Measurements from ENCODE around the gene MAB21L1. TPM values are rescaled to one million over a fixed set of nuclear protein-coding genes. Genes with fewer than 3 reads are reported as not detected.
A peak's percentile ranks its signal among the peaks of the same experiment; 100 is the strongest.

MAB21L1 gene
- total RNA-seq, 2 donors from 2014 or later: not detected

DNA sequence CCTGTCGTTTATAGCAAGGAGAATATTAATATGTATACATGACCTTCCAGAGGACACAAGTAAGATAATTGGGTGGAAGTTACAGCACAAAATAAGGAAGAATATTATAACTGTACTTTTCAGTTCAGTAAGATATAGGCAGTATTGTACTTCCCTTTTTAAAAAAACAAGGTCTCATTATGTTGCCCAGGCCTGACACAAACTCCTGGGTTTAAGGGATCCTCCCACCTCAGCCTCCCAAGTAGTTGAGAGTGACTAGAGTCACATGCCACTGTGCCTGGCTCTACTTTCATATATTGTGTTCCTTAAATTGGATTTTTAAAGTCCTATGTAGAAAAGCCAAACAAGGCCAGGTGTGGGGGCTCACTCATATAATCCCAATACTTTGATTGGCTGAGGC is 19.5 kb upstream of the MAB21L1 start:
- Mint-ChIP-seq H3K4me1 (no peaks in the 10 kb centered on the region), H3K27me3 (no peaks in the 10 kb centered on the region), H3K27ac (no peak overlapping the region), H3K9me3 (peaks cover 3% of the 10 kb centered on the region), H3K36me3 (ENCODE audit: low read depth) (no peaks in the 10 kb centered on the region), H3K4me3 (no peak overlapping the region)
- no peak for ATAC-seq (replicated peaks)

DNA sequence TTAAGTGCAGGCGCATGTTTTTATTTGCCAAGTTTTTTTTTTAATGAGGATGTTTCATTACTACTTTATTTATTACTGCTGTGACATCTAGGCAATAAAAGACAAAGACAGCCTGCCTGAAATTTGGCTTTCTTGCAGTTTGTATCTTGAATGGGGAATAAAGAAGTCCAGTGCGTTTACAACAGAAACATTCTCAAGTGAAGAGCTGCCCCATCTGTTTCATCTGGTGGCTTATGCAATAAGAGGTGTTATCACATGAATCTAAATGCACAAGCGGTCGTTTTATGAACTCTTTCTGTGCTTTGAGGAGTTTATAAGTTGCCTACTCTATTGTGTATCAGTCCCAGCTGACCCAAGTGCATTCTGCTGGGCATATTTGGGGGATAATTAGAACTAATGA is 12.6 kb upstream of the MAB21L1 start:
- H3K36me3 Mint-ChIP-seq (ENCODE audit: low read depth): no peaks in the 10 kb centered on the region
- H3K27me3 Mint-ChIP-seq: no peaks in the 10 kb centered on the region
- H3K4me1 Mint-ChIP-seq: no peaks in the 10 kb centered on the region
- H3K9me3 Mint-ChIP-seq: peaks cover 3% of the 10 kb centered on the region
- no peak overlapping the region for H3K27ac Mint-ChIP-seq
- no peak overlapping the region for H3K4me3 Mint-ChIP-seq
- no peak for ATAC-seq (replicated peaks)

DNA sequence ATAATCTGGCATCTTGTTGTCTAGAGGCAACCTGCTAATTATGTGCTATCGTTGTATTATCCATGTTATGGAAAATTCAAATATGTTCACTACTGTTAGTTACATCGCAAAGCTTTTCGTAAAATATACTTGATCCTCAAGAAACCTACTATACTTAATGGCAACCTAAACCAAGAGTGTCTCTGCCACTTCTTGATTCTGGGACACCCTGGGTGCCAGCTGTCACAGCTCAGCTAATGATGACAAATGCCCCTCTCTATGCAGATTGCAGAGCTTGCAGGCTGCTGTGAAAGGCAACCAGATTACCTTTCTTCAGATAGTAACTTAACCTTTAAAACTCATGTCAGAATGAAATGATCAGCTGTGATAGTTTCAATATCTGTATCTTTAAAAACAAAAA is 8.9 kb upstream of the MAB21L1 start:
- Mint-ChIP-seq H3K27me3 (no peaks in the 10 kb centered on the region), H3K27ac (no peak overlapping the region), H3K36me3 (ENCODE audit: low read depth) (no peaks in the 10 kb centered on the region), H3K9me3 (no peaks in the 10 kb centered on the region), H3K4me1 (no peaks in the 10 kb centered on the region), H3K4me3 (no peak overlapping the region)
- ATAC-seq (replicated peaks): no peak

GRCh38 chr13:35484384-35484783 is 7.9 kb upstream of the MAB21L1 start:
- peaks cover under 1% of the 10 kb centered on the region for H3K27me3 Mint-ChIP-seq
- no peak overlapping the region for H3K27ac Mint-ChIP-seq
- H3K36me3 Mint-ChIP-seq (ENCODE audit: low read depth): no peaks in the 10 kb centered on the region
- no peaks in the 10 kb centered on the region for H3K9me3 Mint-ChIP-seq
- ATAC-seq (replicated peaks): no peak
- no peaks in the 10 kb centered on the region for H3K4me1 Mint-ChIP-seq
- H3K4me3 Mint-ChIP-seq: no peak overlapping the region

DNA sequence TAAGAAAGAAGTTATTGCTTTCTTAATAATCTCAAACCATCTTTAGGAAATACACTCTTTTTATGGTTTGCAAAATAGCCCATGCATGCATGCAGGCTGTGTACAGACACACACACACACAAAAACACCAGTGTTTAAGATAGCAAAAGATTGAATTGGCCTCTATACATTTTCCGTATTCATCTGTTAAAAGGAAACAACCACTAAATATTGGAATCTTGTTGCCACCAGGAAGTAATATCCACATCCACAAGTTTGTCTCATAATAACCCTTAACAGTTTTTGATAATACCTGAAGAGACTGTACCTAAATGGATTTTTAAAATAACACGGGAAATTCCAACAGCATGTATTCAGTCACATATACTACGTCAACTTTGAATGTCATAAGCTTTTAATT is 7.3 kb upstream of the MAB21L1 start:
- H3K9me3 Mint-ChIP-seq: no peaks in the 10 kb centered on the region
- no peak overlapping the region for H3K4me3 Mint-ChIP-seq
- no peaks in the 10 kb centered on the region for H3K36me3 Mint-ChIP-seq (ENCODE audit: low read depth)
- H3K4me1 Mint-ChIP-seq: no peaks in the 10 kb centered on the region
- H3K27ac Mint-ChIP-seq: no peak overlapping the region
- ATAC-seq (replicated peaks): no peak
- peaks cover 4% of the 10 kb centered on the region for H3K27me3 Mint-ChIP-seq

GRCh38 chr13:35482527-35482926 is 6.0 kb upstream of the MAB21L1 start:
- Mint-ChIP-seq H3K9me3 (no peaks in the 10 kb centered on the region), H3K36me3 (ENCODE audit: low read depth) (no peaks in the 10 kb centered on the region), H3K27me3 (peaks cover 13% of the 10 kb centered on the region), H3K4me3 (no peak overlapping the region), H3K27ac (no peak overlapping the region), H3K4me1 (no peaks in the 10 kb centered on the region)
- ATAC-seq (replicated peaks): no peak

- no peaks in the 10 kb centered on the region for H3K9me3 Mint-ChIP-seq
- no peaks in the 10 kb centered on the region for H3K4me1 Mint-ChIP-seq
- no peak overlapping the region for H3K4me3 Mint-ChIP-seq
- peaks cover 20% of the 10 kb centered on the region for H3K27me3 Mint-ChIP-seq
- no peak overlapping the region for H3K27ac Mint-ChIP-seq
- no peaks in the 10 kb centered on the region for H3K36me3 Mint-ChIP-seq (ENCODE audit: low read depth)
- no peak for ATAC-seq (replicated peaks)
Measured at GRCh38 chr13:35481777-35482176, 5.3 kb upstream of the MAB21L1 start.

GRCh38 chr13:35480346-35480745 is 3.9 kb upstream of the MAB21L1 start:
- peaks cover 35% of the 10 kb centered on the region for H3K27me3 Mint-ChIP-seq
- no peak overlapping the region for H3K4me3 Mint-ChIP-seq
- H3K9me3 Mint-ChIP-seq: no peaks in the 10 kb centered on the region
- H3K36me3 Mint-ChIP-seq (ENCODE audit: low read depth): peaks cover 14% of the 10 kb centered on the region
- ATAC-seq (replicated peaks): no peak
- no peak overlapping the region for H3K27ac Mint-ChIP-seq
- peaks cover 10% of the 10 kb centered on the region for H3K4me1 Mint-ChIP-seq

GRCh38 chr13:35479706-35480105 is 3.2 kb upstream of the MAB21L1 start:
- ATAC-seq (replicated peaks): no peak
- Mint-ChIP-seq H3K4me1 (peaks cover 10% of the 10 kb centered on the region), H3K27me3 (peaks cover 40% of the 10 kb centered on the region), H3K36me3 (ENCODE audit: low read depth) (peaks cover 18% of the 10 kb centered on the region), H3K4me3 (no peak overlapping the region), H3K9me3 (peaks cover under 1% of the 10 kb centered on the region), H3K27ac (no peak overlapping the region)

GRCh38 chr13:35479038-35479492 is 2.6 kb upstream of the MAB21L1 start:
- peaks cover 44% of the 10 kb centered on the region for H3K27me3 Mint-ChIP-seq
- peaks cover 4% of the 10 kb centered on the region for H3K9me3 Mint-ChIP-seq
- H3K4me1 Mint-ChIP-seq: peaks cover 10% of the 10 kb centered on the region

DNA sequence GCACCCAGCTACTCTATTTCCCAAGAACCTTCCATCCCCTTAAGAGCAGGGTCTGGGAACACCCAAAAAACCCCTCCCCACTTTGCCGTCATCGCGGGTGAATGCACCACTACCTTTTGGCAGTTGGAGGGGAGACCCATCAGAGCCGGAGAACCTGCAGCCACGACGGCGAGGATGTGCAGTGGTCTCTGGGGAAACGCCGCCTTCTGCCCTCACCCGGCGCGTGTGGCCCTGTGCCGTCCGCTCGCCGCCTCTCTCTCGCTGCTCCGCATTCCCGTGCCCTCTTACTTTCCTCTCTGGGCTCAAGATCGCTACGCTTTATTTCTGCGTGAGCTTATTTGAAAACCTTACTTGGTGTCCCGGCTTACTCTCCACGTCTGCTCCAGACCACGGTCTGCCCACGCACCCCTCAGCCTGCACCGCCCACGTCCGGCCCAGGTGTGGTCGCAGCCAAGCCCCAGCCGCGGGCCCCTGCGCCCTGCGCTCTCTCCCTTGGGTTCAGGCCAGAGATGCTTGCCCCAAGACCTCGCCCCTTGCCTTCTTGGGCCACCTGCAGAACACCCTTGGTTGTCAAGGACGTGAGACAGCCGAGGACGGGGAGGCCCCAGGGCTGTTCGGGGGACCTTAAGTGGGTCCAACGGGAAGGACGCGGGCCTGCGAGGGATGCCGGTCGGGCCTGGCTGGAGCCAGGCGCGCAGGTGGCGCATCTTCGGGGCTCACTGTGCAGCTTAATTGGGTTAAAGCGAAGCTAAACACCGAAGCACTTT is 2.0 kb upstream of the MAB21L1 start:
- H3K27ac Mint-ChIP-seq: no peak overlapping the region
- peaks cover 10% of the 10 kb centered on the region for H3K4me1 Mint-ChIP-seq
- H3K27me3 Mint-ChIP-seq: peaks cover 44% of the 10 kb centered on the region
- no peak overlapping the region for H3K4me3 Mint-ChIP-seq
- peaks cover 4% of the 10 kb centered on the region for H3K9me3 Mint-ChIP-seq
- no peak for ATAC-seq (replicated peaks)
- peaks cover 22% of the 10 kb centered on the region for H3K36me3 Mint-ChIP-seq (ENCODE audit: low read depth)

More at GRCh38 chr13:35479038-35479492, 2.6 kb upstream of the MAB21L1 start:
- Mint-ChIP-seq H3K4me3 (no peak overlapping the region), H3K27ac (no peak overlapping the region), H3K36me3 (ENCODE audit: low read depth) (peaks cover 22% of the 10 kb centered on the region)
- no peak for ATAC-seq (replicated peaks)

- Mint-ChIP-seq H3K27me3 (peaks cover 44% of the 10 kb centered on the region), H3K27ac (no peak overlapping the region), H3K36me3 (ENCODE audit: low read depth) (peaks cover 22% of the 10 kb centered on the region), H3K4me1 (peaks cover 10% of the 10 kb centered on the region), H3K9me3 (peaks cover 4% of the 10 kb centered on the region), H3K4me3 (peak overlapping the region; percentile 65)
- ATAC-seq (replicated peaks): no peak
Measured at GRCh38 chr13:35477386-35477946, 977 bp upstream of the MAB21L1 start.

GRCh38 chr13:35475212-35475959 is 1.1 kb downstream of the MAB21L1 start:
- peaks cover 52% of the 10 kb centered on the region for H3K27me3 Mint-ChIP-seq

DNA sequence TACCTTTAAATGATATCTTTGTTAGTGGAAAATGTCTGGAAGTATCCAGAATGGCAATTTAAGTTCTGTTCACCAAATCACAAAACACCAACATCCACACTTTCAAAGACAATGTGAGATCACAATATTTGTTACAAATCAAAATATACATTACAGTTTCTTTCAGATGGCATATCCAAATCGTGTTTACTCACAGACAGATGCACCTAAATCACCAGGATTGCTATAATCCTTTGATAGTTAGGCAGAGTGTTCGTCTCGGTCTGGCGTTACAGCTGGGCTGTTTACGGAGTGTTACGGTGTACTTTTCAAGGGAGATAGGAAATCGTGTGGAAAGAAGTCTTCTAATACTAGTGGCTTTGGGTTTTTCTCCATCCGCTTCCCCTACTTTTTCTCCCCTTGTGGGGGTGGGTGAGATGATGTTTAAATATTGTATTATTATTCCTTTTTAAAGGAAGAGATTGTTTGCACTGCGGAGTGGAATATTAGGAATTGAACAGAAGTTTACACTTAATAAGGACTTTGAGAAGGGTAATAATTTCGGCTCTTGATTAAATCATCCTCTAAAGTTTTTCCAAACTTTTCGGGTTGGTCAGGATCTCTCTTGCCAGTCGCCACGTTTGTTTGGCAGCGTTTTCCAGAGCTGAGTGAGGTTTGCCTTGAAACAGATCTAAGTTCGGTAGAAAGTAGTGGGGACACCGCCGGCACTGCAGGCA is 1.8 kb downstream of the MAB21L1 start:
- peaks cover 10% of the 10 kb centered on the region for H3K9me3 Mint-ChIP-seq
- no peak overlapping the region for H3K27ac Mint-ChIP-seq
- H3K4me1 Mint-ChIP-seq: peaks cover 10% of the 10 kb centered on the region
- H3K27me3 Mint-ChIP-seq: peaks cover 60% of the 10 kb centered on the region
- peaks cover 31% of the 10 kb centered on the region for H3K36me3 Mint-ChIP-seq (ENCODE audit: low read depth)
- no peak for ATAC-seq (replicated peaks)
- peak overlapping the region; percentile 65 for H3K4me3 Mint-ChIP-seq

More at GRCh38 chr13:35475212-35475959, 1.1 kb downstream of the MAB21L1 start:
- H3K27ac Mint-ChIP-seq: no peak overlapping the region
- H3K9me3 Mint-ChIP-seq: peaks cover 4% of the 10 kb centered on the region
- peaks cover 24% of the 10 kb centered on the region for H3K36me3 Mint-ChIP-seq (ENCODE audit: low read depth)
- H3K4me1 Mint-ChIP-seq: peaks cover 10% of the 10 kb centered on the region
- H3K4me3 Mint-ChIP-seq: peak overlapping the region; percentile 65
- peak; percentile 28 for ATAC-seq (replicated peaks)

All from activated T-helper 17 cell treated with anti-CD3 and anti-CD28 coated beads, Interleukin-2, amount 50 U/mL, for 72 hours (primary cell).